Measurements from ENCODE around the gene NCOA6.

DNA sequence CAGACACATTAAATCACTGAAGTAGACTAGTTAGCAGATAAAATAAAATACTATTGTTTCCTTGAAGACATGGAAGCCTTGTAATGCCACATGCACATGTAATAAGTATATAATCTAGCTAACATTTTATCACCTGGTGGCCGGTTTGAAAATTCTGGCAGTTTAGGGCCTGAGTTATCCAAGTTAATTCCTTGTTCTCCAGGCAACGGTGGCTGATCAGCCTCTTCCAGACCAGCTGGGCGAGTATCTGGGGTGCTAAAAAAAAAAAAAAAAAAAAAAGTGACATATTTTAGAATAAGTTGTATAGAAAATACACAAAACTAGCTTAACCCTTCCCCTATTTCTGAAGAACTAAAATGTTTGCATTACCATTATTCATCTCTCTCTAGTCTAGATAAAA, 78.8 kb downstream of the NCOA6 start:
- TF ChIP-seq CTCF (IDR thresholded peaks at IDR 0.05; ENCODE audit: insufficient read depth, low read length) (no peak), POLR2AphosphoS5 (IDR thresholded peaks at IDR 0.05; ENCODE audit: low read depth) (no peak), GABPA (IDR thresholded peaks at IDR 0.05; ENCODE audit: low read depth) (no peak)
- TF ChIP-seq, protein P1, sequence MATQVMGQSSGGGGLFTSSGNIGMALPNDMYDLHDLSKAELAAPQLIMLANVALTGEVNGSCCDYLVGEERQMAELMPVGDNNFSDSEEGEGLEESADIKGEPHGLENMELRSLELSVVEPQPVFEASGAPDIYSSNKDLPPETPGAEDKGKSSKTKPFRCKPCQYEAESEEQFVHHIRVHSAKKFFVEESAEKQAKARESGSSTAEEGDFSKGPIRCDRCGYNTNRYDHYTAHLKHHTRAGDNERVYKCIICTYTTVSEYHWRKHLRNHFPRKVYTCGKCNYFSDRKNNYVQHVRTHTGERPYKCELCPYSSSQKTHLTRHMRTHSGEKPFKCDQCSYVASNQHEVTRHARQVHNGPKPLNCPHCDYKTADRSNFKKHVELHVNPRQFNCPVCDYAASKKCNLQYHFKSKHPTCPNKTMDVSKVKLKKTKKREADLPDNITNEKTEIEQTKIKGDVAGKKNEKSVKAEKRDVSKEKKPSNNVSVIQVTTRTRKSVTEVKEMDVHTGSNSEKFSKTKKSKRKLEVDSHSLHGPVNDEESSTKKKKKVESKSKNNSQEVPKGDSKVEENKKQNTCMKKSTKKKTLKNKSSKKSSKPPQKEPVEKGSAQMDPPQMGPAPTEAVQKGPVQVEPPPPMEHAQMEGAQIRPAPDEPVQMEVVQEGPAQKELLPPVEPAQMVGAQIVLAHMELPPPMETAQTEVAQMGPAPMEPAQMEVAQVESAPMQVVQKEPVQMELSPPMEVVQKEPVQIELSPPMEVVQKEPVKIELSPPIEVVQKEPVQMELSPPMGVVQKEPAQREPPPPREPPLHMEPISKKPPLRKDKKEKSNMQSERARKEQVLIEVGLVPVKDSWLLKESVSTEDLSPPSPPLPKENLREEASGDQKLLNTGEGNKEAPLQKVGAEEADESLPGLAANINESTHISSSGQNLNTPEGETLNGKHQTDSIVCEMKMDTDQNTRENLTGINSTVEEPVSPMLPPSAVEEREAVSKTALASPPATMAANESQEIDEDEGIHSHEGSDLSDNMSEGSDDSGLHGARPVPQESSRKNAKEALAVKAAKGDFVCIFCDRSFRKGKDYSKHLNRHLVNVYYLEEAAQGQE (IDR thresholded peaks at IDR 0.05; ENCODE audit: insufficient replicate concordance, low read depth): no peak

Measured in HL-60 (cell line).